ENCODE results near the gene SNPH.

Gene SNPH

GRCh38 chr20:1229541-1229940 lies 36.6 kb upstream of the SNPH start:
- no peak for DNase-seq (ENCODE audit: low read depth)
- no peak overlapping the region for H3K4me3 ChIP-seq (ENCODE audit: control insufficient read depth, low read depth, low read length)
- TF ChIP-seq, protein P1, sequence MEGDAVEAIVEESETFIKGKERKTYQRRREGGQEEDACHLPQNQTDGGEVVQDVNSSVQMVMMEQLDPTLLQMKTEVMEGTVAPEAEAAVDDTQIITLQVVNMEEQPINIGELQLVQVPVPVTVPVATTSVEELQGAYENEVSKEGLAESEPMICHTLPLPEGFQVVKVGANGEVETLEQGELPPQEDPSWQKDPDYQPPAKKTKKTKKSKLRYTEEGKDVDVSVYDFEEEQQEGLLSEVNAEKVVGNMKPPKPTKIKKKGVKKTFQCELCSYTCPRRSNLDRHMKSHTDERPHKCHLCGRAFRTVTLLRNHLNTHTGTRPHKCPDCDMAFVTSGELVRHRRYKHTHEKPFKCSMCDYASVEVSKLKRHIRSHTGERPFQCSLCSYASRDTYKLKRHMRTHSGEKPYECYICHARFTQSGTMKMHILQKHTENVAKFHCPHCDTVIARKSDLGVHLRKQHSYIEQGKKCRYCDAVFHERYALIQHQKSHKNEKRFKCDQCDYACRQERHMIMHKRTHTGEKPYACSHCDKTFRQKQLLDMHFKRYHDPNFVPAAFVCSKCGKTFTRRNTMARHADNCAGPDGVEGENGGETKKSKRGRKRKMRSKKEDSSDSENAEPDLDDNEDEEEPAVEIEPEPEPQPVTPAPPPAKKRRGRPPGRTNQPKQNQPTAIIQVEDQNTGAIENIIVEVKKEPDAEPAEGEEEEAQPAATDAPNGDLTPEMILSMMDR (IDR thresholded peaks at IDR 0.05; ENCODE audit: control insufficient read depth, insufficient read depth, low read depth, low read length, missing control alignments), result no peak

DNA sequence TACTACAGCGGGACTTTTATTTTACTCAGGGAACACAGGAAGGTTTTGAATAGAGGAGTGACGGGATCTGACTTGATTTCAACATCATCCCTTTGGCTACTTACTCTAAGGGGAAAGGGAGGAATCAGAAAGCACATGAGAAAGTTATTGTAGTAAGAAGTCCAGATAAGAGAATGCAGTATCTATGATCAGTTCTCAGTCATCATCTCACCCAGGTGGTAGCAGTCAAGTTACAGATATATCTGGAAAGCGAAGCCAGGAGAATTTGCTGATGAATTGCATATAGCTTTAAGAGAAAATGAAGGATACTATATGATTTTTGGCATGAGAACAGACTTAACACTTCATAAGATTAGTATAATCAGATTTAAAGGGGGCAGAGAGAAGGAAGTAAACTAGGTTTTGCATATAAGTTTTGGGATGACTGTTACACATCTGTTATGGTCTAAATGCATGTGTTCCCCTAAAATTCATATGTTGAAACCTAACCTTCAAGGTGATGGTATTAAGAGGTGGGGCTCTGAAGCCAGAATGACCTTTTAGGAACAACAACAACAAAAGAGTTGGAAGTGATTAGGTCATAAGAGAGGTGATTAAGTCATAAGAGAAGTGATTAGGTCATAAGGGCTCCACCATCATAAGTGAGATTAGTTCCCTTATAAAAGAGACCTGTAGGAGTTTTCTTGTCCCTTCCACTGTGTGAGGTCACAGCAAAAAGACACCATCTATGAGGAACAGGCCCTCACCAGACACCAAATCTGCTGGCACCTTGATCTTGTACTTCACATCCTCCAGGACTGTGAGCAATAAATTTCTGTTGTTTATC lies 33.6 kb upstream of the SNPH start:
- TF ChIP-seq, protein P1 (IDR thresholded peaks at IDR 0.05; ENCODE audit: control insufficient read depth, insufficient read depth, low read depth, low read length, missing control alignments), result no peak
- DNase-seq (ENCODE audit: low read depth), result no peak
- H3K4me3 ChIP-seq (ENCODE audit: control insufficient read depth, low read depth, low read length), result no peak overlapping the region

DNA sequence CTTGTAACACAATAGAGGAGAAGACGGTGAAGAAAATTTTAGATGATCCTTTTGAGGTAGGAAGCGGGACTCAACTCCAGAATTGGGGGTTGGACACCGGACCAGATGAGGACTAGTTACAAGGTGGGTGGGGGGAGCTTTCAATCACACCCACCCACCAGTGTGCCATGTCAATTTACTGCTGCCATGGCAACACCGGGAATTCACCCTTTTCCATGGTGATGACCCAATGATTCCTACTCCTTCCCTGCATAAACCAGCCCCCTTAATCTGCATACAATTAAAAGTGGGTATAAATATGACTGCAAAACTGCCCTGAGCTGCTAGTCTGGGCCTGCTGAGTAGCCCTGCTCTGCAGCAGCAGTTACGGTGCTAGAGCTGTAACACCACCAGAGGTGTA lies 25.5 kb upstream of the SNPH start:
- DNase-seq (ENCODE audit: low read depth), result no peak
- H3K4me3 ChIP-seq (ENCODE audit: control insufficient read depth, low read depth, low read length), result no peak overlapping the region
- TF ChIP-seq, protein P1 (IDR thresholded peaks at IDR 0.05; ENCODE audit: control insufficient read depth, insufficient read depth, low read depth, low read length, missing control alignments), result no peak

GRCh38 chr20:1241456-1241855 lies 24.6 kb upstream of the SNPH start:
- no peak for DNase-seq (ENCODE audit: low read depth)
- TF ChIP-seq, protein P1 (IDR thresholded peaks at IDR 0.05; ENCODE audit: control insufficient read depth, insufficient read depth, low read depth, low read length, missing control alignments), result no peak
- H3K4me3 ChIP-seq (ENCODE audit: control insufficient read depth, low read depth, low read length), result no peak overlapping the region

- no peak for DNase-seq (ENCODE audit: low read depth)
- TF ChIP-seq, protein P1 (IDR thresholded peaks at IDR 0.05; ENCODE audit: control insufficient read depth, insufficient read depth, low read depth, low read length, missing control alignments), result no peak
- H3K4me3 ChIP-seq (ENCODE audit: control insufficient read depth, low read depth, low read length), result no peak overlapping the region
Observed at GRCh38 chr20:1242099-1242498, 24.0 kb upstream of the SNPH start.

- no peak overlapping the region for H3K4me3 ChIP-seq (ENCODE audit: control insufficient read depth, low read depth, low read length)
- DNase-seq (ENCODE audit: low read depth), result peak; percentile 59
- TF ChIP-seq, protein P1 (IDR thresholded peaks at IDR 0.05; ENCODE audit: control insufficient read depth, insufficient read depth, low read depth, low read length, missing control alignments), result no peak
Observed at GRCh38 chr20:1242530-1242929, 23.6 kb upstream of the SNPH start.

Data from AG09309 (cell line).